ENCODE data around the gene LHFPL3.
"Not testable (repeated sequence)": the region's sequence is repeated elsewhere in the genome, so short reads cannot be mapped to it uniquely, and the experiment has no call there.

LHFPL3 gene

DNA sequence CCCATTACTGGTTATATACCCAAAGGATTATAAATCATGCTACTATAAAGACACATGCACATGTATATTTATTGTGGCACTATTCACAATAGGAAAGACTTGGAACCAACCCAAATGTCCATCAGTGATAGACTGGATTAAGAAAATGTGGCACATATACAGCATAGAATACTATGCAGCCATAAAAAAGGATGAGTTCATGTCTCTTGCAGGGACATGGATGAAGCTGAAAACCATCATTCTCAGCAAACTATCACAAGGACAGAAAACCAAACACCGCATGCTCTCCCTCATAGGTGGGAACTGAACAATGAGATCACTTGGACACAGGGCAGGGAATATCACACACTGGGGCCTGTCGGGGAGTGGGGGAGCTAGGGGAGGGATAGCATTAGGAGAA, 392.6 kb downstream of the LHFPL3 start:
- not testable (repeated sequence) for DNase-seq

DNA sequence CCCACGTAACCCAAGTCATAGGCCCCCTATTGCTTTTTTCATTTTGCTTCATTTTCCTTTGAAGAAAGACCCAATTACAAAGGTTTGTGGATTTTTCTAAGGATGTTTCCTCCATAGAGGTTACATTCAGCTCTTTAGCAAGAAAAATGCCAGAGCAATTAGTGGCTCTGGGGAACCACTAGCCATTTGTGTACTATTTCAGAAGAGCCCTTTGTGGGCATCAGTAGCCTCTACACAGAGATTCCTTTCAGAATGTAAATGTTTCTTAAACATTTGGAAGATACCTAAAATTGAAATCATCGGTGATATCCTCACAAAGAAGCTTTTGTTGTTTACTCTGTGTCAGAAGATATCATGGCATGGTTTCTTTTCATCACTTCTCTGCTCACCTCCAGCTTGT, 394.6 kb downstream of the LHFPL3 start:
- DNase-seq: no peak

DNA sequence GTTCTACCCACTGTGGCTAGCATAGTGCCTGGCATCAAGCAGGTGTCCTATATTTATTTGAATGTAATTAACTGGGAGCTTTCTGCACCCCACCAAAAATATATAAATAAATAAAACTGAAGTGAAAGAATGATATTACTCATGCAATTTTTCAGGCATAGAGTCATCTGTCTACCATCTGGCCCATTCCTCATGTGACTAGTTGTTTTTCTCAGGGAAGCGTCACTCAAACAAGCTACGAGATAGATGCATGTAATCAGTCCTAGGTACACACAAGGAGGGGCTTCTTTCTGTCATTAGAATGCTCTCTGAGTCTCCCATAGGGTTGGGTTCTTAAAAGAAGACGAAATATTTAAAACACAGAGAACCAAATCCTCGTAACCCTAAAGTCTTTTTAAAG, 430.1 kb downstream of the LHFPL3 start:
- no peak for DNase-seq

DNA sequence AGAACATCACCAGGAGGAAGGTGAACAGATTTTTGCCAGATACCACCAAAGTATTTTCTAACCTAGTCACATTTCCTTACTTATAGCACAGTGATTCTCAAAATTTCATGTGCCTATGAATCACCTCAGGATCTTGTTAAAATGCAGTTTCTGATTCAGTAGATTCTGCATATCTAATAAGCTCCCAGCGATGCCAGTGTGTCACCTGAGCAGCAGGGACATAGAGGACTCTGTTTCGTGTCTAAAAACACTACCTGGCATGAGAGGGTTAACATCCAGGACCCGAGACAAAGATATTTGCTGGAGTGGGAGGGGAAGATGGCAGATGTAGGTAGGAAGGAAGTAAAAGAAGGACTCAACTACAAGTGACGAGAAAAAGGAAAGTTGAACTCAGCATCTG, 433.5 kb downstream of the LHFPL3 start:
- DNase-seq: no peak

DNA sequence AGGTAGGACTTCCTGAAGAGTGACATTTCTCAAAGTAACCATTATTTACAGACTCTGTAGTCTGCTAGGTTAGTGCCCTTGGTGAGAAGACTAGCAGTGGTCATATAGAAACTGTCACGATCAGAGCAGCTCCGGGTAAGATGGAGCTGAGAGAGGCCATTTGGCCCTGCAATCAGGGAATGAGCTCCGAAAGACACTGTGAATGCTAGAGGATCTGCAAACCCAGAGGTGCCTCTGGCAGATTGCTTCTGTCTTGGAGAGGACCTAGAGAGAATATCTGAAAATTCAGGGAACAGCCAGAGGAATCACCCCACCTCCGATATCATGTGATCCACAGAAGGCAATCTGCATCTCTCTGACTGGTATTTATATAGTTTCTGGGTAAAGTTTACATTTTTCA, 438.7 kb downstream of the LHFPL3 start:
- no peak for DNase-seq

DNA sequence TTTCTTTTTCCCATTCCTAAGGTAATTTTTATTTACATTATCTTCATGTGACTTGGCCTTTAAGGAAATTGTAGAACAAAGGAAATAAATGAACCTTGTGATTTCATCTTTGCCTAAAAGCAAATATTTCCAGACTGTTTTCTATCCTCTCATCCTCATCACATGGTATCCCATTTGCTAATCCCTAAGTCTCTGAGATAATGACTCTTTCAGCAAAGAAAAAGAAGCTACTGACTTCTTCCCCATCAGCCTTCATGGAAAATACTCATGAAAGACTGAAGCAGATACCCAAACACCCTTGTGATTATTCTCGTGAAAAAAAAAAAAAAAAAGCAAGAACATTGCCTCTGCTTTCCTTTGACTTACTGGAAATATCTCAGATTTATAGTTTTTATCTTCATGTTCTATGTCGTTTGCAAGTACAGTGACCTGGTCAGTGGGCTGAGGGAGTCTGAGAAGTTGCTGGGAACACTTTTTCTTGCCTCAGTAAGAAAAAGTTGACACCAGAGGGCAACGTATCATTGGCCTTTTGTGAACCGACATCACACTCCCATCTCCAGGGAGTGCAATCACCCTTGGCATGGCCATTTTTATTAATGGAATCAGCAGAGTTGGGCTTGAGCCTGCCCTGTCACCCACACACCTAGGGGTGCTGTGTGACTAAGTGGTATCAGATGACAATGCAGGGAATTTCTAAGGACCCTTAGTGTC, 439.6 kb downstream of the LHFPL3 start:
- DNase-seq: no peak

DNA sequence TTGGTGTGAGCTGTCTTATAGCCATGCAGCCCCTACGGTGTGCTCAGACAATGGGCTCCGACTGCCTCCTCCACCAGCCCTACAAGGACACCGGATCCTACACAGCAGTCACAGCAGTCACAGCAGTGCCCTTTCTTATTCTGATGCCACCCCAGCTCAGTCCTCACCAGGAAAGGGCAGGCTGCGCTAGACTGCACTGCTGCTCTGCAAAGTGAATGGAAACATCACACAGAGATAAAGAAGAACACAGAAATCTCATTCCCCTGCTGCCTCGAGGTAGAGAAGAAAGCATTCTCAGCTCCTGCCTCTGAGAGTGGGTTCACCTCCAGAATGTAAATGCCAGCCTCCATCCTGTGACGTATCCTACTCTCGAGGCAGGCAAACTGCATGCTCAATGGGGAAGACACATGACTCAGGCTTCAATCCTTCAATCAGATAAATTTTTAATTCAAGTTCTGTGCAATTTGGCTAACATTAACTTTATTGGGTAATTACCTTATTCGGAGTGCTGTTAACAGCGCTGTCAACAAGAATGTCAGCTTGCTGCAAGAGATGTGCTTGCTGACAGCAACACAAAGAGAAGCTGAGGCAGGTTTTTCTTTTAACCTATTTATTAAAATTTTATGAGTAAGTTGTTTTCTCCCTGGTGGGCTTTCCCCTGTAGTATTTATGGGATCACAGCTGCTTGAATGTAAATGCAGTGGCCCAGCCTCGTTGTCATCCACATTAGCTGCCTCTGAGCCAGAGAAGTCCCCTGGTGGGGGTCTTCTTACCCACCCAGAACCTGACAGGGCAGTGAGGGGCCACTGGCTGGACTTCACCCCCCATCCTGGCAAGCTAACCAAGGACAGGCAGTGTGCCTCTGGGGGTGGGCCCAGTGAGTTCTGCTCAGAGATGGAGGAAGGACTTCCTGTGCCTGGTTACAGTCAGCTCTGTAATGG, 444.3 kb downstream of the LHFPL3 start:
- DNase-seq: no peak

DNA sequence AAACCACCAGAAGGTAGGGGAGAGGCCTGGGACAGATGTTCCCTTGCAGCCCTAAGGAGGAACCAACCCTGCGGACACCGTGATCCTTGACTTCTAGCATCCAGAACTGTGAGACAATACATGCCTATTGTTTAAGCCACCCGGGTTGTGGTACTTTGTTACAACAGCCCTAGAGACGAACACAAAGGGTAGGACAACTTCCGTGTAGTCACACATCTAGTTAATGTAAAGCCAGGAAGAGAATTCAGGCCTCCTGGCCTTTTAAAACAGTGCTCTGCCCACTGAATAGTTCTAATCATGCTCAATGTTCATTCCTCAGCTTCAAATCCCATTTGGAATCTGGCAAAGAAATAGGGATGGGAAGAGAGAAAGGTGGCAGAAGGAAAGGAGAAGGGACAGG, 445.4 kb downstream of the LHFPL3 start:
- no peak for DNase-seq

DNA sequence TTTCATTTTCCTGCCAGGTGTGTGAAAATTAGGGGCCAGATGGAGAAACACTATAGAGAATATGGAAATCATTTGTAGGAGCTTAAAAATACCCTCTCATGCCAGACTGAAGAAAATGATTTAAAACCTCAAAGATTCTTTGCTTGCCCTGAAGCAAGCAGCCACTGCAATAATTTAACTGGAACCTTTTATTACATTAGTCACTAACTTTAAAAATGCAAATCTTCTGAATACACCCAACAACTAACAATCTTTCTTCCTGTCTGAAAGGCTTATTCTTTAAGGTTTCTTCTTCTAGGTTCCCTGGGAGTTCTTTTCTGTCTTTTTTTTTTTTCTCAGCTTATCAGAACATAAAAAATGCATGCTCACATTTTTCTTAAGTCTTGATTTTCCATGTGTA, 447.1 kb downstream of the LHFPL3 start:
- no peak for DNase-seq

DNA sequence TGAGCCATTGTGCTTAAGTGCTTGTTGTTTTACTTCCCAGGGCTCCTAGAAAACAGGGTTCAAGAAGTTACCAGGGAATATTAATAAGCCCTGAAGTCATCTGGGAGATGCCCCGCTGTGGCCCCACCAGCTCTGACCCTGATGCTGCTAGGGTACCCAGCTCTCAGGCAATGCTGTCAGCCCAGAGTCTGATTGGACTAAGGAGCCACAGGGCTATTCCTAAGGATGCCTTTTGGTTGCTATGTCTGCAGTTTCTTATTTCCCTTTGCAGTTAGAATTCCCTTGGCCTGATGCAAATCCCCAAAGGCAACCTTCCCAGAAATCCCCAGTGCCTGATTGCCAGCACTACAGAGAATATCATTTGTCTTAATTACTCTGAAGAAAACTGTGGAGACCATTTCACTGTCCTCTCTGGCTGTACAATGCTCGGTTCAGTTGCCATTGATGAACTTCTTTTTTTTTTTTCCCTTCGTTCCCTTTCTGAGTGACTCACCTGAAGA, 448.9 kb downstream of the LHFPL3 start:
- no peak for DNase-seq

DNA sequence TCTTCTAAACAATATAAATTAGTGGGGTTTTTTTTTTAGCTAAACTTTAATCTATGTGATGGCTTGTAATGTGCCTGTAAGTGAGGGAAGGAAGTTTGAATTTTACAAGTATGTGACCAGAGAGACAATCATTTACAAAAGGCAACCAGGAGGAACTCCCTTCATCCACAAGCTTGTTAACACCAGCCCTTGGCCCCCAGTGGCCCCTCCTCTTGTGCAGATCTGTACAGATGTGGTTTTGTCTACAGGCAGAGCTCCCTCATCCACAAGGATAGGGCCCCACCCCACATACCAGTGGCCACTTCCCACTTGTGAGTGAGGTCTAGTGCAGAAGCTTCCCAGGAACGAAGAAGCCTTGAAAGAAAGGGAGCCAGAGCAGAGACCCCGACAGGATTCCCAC, 451.5 kb downstream of the LHFPL3 start:
- DNase-seq: no peak

DNA sequence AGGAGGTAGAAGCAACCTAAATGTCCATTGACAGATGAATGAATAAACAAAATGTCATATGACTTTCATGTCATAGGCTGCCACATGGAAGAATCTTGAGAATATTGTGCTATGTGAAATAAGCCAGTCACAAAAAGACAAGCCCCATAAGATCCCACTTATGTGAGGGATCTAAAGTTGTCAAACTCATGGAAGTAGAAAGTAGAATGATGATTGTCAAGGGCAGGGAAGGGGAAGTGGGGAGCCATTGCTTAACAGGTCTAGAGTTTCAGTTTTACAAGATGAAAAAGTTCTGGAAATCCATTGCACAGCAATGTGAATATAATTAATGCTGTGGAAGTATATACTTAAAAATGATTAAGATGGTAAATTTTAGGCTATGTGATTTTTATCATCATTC, 456.3 kb downstream of the LHFPL3 start:
- DNase-seq: no peak

DNA sequence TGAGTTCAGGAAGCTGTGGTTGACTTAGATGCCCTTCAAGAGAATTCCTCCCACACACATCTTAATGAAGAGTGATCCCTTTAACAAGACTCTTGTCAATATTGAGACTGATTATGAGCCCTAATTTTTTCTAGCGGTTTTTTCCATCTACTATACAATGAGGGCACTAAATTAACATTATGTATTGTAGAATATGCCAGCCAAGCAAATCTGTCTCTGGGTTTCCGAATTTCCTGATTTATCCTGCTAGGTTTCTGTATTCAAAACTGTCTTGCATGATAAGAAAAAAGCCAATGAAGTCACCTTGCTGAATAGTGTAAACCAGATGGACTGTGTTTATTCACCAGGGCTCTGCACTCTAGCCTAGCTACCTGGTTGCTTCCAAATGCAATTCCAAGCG, 461.4 kb downstream of the LHFPL3 start:
- DNase-seq: no peak

DNA sequence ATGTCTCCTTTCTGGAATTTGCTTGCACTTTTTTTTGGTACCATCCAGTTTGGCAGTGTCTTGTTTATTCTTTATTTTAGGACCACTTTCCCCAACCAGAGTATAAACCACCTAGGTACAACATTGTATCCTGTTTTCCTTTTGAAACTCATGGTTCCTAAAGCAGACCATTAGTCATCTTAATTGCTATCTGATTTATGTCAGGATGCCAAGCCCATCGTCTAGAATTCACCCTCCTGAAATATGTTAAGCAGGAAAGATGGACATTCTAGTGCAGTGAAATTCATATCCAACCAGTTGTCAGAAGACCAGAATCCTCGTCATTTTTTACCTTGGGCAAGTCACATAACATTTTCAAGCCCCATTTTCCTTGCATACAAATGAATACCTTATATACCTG, 462.0 kb downstream of the LHFPL3 start:
- no peak for DNase-seq

DNA sequence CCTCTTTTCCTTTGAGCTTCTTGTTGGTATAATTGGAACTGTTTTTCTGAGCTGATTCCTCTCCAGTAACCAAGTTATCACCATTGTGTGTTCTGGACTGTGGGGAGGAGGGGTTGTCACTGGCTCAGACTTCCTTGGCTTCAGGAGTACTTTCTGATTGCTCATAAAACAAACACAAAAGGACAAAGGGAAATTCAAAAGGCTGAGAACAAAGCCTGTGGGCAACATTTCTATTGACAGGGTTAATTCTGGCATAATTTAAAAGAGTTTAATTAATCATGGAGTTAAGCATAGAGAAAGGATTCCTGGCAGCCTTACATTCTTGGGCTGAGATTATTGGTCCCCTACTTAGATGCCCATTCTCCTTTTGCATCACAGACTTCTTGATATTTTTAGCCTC, 462.7 kb downstream of the LHFPL3 start:
- no peak for DNase-seq

DNA sequence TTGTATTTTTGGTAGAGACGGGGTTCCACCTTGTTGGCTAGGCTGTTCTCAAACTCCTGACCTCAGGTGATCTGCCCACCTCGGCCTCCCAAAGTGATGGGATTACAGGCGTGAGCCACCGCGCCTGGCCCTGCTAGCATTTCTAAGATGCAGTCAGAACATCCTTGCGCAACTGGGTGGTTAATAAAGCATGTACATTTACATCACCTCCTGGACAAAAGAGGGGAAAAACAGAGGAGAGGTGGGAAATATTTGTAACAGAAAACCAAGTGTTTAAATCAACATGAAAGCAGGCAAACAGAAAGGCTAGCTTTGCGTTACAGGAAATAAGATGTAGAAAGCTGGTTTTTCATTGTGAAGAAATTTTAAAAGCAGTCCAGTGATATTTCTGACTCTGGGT, 464.7 kb downstream of the LHFPL3 start:
- DNase-seq: no peak

DNA sequence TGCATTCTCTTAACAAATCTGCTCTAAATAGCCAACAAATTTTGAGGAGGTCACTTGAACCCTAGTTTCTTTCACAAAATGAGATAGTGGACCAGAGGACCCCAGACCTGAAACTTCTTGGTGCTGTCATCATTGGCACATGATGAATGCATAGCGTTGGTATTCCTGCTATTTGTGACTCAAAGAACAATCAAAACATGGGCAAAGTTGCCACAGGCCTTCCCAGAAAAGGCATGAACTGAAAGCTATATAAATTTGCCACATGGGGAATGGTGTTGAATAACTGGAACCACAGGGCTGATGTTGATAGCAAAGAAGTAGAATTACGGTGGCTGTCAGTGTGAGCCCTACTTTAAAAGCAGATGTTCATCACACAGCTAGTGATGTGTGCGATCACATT, 465.8 kb downstream of the LHFPL3 start:
- DNase-seq: no peak

DNA sequence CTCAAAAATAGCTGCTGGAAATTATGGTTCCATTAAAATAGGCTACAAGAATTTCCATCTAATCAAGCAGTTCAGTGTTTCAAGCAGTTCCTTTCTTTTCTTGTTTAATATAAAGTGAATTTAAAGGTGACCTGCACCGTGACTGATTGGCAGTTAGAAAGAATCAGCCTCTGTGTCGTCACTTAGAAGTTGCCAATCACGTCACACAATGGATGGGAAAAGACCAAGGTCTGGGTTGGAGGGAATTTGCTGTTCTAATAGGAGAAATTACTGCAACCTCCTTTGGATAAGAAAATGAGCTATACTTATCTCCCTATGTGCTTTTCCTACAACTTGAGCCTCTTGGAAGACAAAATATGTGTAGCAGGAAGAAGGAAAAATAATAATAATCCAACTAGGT, 466.2 kb downstream of the LHFPL3 start:
- no peak for DNase-seq

DNA sequence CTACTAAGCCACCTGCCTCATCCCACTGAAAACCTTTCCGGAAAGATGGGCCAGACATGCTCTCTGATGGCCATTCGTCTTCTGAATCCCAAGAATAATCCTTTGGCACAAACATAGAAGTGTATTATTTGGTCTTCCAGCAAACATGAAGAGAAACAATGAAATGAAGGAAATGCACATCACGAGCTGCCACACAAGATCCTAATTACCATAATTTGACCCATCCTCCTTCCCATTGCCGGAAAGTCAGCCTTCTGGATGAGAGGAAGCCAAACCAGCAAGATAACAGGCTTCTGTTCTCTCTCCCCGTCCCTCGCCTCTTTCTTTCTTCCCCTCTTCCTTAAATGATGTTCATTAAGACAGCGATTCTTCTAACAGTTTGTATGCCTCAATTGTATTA, 466.7 kb downstream of the LHFPL3 start:
- no peak for DNase-seq

DNA sequence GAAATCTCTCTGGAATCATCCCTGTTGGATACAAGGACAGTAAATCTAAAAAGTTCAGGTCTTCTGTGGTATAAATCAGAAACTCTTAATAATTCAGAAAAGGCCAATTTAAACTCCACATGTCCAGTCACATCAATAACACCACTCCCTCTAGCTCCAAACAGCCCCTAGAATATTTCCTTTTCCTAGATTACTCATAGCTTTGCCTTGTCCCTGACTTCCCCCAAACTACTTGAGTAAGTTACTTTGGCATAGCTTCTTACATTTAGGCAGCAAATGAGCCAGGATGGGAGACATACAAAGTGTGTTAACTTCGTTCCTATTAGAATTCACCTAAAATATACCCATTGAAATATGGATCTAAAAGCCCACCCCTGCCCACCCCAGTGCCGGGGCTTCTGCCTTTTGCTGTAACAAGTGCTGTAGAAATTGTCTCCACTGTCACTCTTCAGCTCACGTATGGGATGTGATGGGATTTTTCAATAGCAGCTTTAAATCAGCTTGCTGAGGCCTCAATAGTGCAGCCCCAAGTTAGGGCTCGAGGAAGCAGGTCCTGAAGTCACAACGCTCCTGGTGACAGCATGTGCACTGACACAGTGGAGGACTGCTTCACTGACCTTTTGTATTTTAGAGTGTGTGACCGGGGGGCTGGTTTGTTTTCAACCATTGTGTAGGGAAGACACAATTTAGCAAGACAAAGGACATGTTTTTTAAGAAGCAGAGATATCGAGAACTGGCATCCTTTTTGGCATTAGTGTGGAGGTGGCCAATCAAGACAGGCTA, 467.4 kb downstream of the LHFPL3 start:
- no peak for DNase-seq

DNA sequence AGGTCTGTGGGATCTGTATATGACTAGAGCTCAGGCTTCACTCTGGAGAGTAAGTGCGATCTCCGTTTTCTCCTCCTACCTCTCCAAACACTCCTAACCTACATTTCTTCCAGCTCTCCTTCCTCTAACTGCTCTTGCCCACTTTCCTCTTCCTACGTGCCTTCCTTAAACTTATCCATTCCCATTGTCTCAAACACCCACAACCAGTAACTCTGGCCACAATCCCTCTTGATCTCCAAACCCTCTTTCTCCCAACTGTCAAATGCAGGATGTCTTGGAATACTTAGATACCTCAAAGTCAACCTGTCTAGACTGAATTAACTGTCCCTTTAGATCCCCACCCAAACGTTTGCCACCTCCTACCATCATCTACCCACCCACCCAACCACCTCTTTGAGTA, 471.9 kb downstream of the LHFPL3 start:
- no peak for DNase-seq

DNA sequence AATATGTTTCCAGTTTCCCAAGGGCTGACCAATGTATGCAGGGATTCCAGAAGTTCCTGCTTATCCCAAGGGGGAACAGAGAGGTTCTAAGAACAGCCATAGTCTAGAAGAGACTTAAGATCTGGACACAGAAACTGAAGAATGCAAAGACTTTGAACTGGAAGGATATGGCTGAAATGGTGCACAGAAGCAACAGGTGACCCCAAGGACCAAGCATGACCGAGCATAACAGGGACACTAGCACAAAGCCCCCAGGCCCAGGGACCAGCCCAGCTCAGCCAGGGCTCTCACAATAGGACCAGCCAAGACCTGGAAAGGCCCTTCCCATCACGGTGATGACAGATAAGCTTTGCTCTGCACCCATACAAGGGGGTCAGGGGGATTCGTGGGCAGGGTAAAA, 472.6 kb downstream of the LHFPL3 start:
- DNase-seq: no peak

DNA sequence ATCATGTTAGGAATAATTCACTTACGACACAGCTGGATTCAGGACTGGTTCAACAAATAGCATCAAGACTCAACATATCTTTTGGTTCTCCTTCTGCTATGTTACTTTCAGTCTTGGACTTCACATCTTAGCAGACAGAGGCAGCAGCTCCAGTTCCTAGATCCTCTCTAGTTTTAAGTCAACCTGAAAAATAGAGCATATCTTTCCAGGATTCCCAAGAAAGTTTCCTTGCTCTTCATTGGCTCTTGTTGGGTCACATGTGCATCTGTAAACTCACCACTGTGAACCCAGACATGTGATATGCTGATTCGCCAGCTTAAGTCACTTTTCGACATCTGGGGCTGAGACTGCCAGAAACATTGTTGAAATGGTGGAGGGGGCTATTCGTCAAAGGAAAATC, 475.5 kb downstream of the LHFPL3 start:
- no peak for DNase-seq

Measured in activated CD4-positive, alpha-beta T cell treated with anti-CD3 and anti-CD28 coated beads, Interleukin-2, amount 50 U/mL, for 48 hours (primary cell).